ENCODE data around the gene TAS2R16. TPM values are rescaled to one million over a fixed set of nuclear protein-coding genes. Genes with fewer than 3 reads are reported as not detected.

Gene TAS2R16
- total RNA-seq, 1 experiment from 2014 or later, result not detected

- H3K4me1 ChIP-seq (ENCODE audit: control insufficient read depth, insufficient read depth, low read length), result no peaks in the 10 kb centered on the region
- ChIA-PET POLR2A (no interaction called here), CTCF (no interaction called here)
- intact Hi-C loops (cut with micrococcal nuclease; ENCODE audit: unreplicated experiment) (no loop called here), in situ Hi-C loops (cut with HindIII; ENCODE audit: low pct_unique_long_range_greater_than_20kb, low sequenced_read_pairs) (no loop called here)
- no TSS peak for BruUV-seq (replicated peaks)
- H3K36me3 ChIP-seq (ENCODE audit: control insufficient read depth, insufficient read depth, low read length), result no peaks in the 10 kb centered on the region
- TF ChIP-seq POLR2AphosphoS5 (IDR thresholded peaks at IDR 0.05; ENCODE audit: low read depth, low read length) (no peak), SIN3A (IDR thresholded peaks at IDR 0.05; ENCODE audit: borderline replicate concordance, insufficient read depth, low read depth, low read length) (no peak), TCF7L2 (IDR thresholded peaks at IDR 0.05; ENCODE audit: low read depth, low read length) (no peak), CTCF (IDR thresholded peaks at IDR 0.05) (no peak), REST (IDR thresholded peaks at IDR 0.05; ENCODE audit: insufficient read depth in 1 of 2, low read depth in 2 of 2, low read length in 1 of 2) (no peak)
- H3K27ac ChIP-seq (ENCODE audit: low read length), result no peak overlapping the region
- H3K27me3 ChIP-seq (ENCODE audit: control insufficient read depth, insufficient read depth, low read length), result no peaks in the 10 kb centered on the region
- H3K9me3 ChIP-seq (ENCODE audit: control insufficient read depth, insufficient read depth, low read depth, low read length), result no peaks in the 10 kb centered on the region
- DNase-seq (ENCODE audit: low read depth, low spot score) (no peak), ATAC-seq (no peak)
- H3K4me3 ChIP-seq (ENCODE audit: low read depth in 2 of 2, low read length in 2 of 2), result no peak overlapping the region
Observed at GRCh38 chr7:122984021-122984420, 11.5 kb downstream of the TAS2R16 start.

GRCh38 chr7:122983261-122983660 is 12.2 kb downstream of the TAS2R16 start:
- DNase-seq (ENCODE audit: low read depth, low spot score) (no peak), ATAC-seq (no peak)
- no TSS peak for BruUV-seq (replicated peaks)
- Histone ChIP-seq H3K4me1 (ENCODE audit: control insufficient read depth, insufficient read depth, low read length) (no peaks in the 10 kb centered on the region), H3K9me3 (ENCODE audit: control insufficient read depth, insufficient read depth, low read depth, low read length) (no peaks in the 10 kb centered on the region), H3K27ac (ENCODE audit: low read length) (no peak overlapping the region), H3K4me3 (ENCODE audit: low read depth in 2 of 2, low read length in 2 of 2) (no peak overlapping the region), H3K36me3 (ENCODE audit: control insufficient read depth, insufficient read depth, low read length) (no peaks in the 10 kb centered on the region), H3K27me3 (ENCODE audit: control insufficient read depth, insufficient read depth, low read length) (no peaks in the 10 kb centered on the region)
- CTCF ChIA-PET, result no interaction called here
- intact Hi-C loops (cut with micrococcal nuclease; ENCODE audit: unreplicated experiment), result no loop called here
- POLR2A ChIA-PET, result no interaction called here
- in situ Hi-C loops (cut with HindIII; ENCODE audit: low pct_unique_long_range_greater_than_20kb, low sequenced_read_pairs), result no loop called here
- no peak for TF ChIP-seq CTCF (IDR thresholded peaks at IDR 0.05)
- no peak for TF ChIP-seq TCF7L2 (IDR thresholded peaks at IDR 0.05; ENCODE audit: low read depth, low read length)

- ATAC-seq, result no peak
Observed at GRCh38 chr7:122975341-122975740, 20.2 kb downstream of the TAS2R16 start.

More at GRCh38 chr7:122975341-122975740, 20.2 kb downstream of the TAS2R16 start:
- Histone ChIP-seq H3K4me1 (ENCODE audit: control insufficient read depth, insufficient read depth, low read length) (no peaks in the 10 kb centered on the region), H3K4me3 (ENCODE audit: low read depth in 2 of 2, low read length in 2 of 2) (no peak overlapping the region), H3K36me3 (ENCODE audit: control insufficient read depth, insufficient read depth, low read length) (no peaks in the 10 kb centered on the region), H3K27ac (ENCODE audit: low read length) (no peak overlapping the region), H3K9me3 (ENCODE audit: control insufficient read depth, insufficient read depth, low read depth, low read length) (no peaks in the 10 kb centered on the region), H3K27me3 (ENCODE audit: control insufficient read depth, insufficient read depth, low read length) (no peaks in the 10 kb centered on the region)
- in situ Hi-C loops (cut with HindIII; ENCODE audit: low pct_unique_long_range_greater_than_20kb, low sequenced_read_pairs) (no loop called here), intact Hi-C loops (cut with micrococcal nuclease; ENCODE audit: unreplicated experiment) (no loop called here)
- BruUV-seq (replicated peaks), result no TSS peak
- TF ChIP-seq SIN3A (IDR thresholded peaks at IDR 0.05; ENCODE audit: borderline replicate concordance, insufficient read depth, low read depth, low read length) (no peak), REST (IDR thresholded peaks at IDR 0.05; ENCODE audit: insufficient read depth in 1 of 2, low read depth in 2 of 2, low read length in 1 of 2) (no peak), POLR2AphosphoS5 (IDR thresholded peaks at IDR 0.05; ENCODE audit: low read depth, low read length) (no peak), TCF7L2 (IDR thresholded peaks at IDR 0.05; ENCODE audit: low read depth, low read length) (no peak), CTCF (IDR thresholded peaks at IDR 0.05) (no peak)
- ChIA-PET POLR2A (no interaction called here), CTCF (no interaction called here)
- no peak for DNase-seq (ENCODE audit: low read depth, low spot score)
